ENCODE data around the gene RNU5B-1. TPM values are rescaled to one million over a fixed set of nuclear protein-coding genes. Genes with fewer than 3 reads are reported as not detected.

The RNU5B-1 gene
- total RNA-seq, 1 experiment from 2014 or later, result not detected

Small RNA genes within 50 kb of the gene (small RNA-seq; reads per million reads assigned to genes)
- gene RNU5A-1 (128,785 to 761,052 reads per million in 2 experiments), gene RNU5B-1 (5,838 to 50,762 reads per million in 2 experiments), gene SNORA24B (0.06 to 0.24 reads per million in 2 experiments)

Other genes with a start within 250 kb of the RNU5B-1 start
- not detected in 2 replicates for gene RASL12, start 236.7 kb upstream of the RNU5B-1 start, total RNA-seq (2014; rRNA removed; shearing (Covaris generic))
- not detected in 2 replicates for gene KBTBD13, start 227.9 kb upstream of the RNU5B-1 start, total RNA-seq (2014; rRNA removed; shearing (Covaris generic))
- gene UBAP1L, start 189.5 kb upstream of the RNU5B-1 start, total RNA-seq (2014; rRNA removed; shearing (Covaris generic)), result 31.1 and 31.5 TPM in 2 replicates
- 25.5 and 27.5 TPM in 2 replicates for gene PDCD7, start 170.9 kb upstream of the RNU5B-1 start, total RNA-seq (2014; rRNA removed; shearing (Covaris generic))
- 44.6 and 46.2 TPM in 2 replicates for gene CLPX, start 119.3 kb upstream of the RNU5B-1 start, total RNA-seq (2014; rRNA removed; shearing (Covaris generic))
- gene CILP, start 93.2 kb upstream of the RNU5B-1 start, total RNA-seq (2014; rRNA removed; shearing (Covaris generic)), result 0.13 TPM in 1 of 2 replicates, not detected in the other
- gene PARP16, start 17.8 kb upstream of the RNU5B-1 start, total RNA-seq (2014; rRNA removed; shearing (Covaris generic)), result 7.4 and 10.1 TPM in 2 replicates
- not detected in 2 replicates for gene RNU5A-1, start 8.6 kb upstream of the RNU5B-1 start, total RNA-seq (2014; rRNA removed; shearing (Covaris generic))
- gene IGDCC3, start 73.3 kb downstream of the RNU5B-1 start, total RNA-seq (2014; rRNA removed; shearing (Covaris generic)), result 0.13 and 0.24 TPM in 2 replicates
- gene IGDCC4, start 118.3 kb downstream of the RNU5B-1 start, total RNA-seq (2014; rRNA removed; shearing (Covaris generic)), result 0.13 and 0.42 TPM in 2 replicates
- 17.4 and 23.2 TPM in 2 replicates for gene DPP8, start 213.0 kb downstream of the RNU5B-1 start, total RNA-seq (2014; rRNA removed; shearing (Covaris generic))
- 154 and 171 TPM in 2 replicates for gene HACD3, start 225.8 kb downstream of the RNU5B-1 start, total RNA-seq (2014; rRNA removed; shearing (Covaris generic))

Measured in SK-MEL-5 (cell line).